ENCODE data around the gene MXRA8.

Gene MXRA8

GRCh38 chr1:1334835-1335234 lies 23.5 kb downstream of the MXRA8 start:
- no peak for DNase-seq (ENCODE audit: low spot score)

GRCh38 chr1:1333551-1334241 lies 24.7 kb downstream of the MXRA8 start:
- no peak for DNase-seq (ENCODE audit: low spot score)

- no peak for DNase-seq (ENCODE audit: low spot score)
Measured at GRCh38 chr1:1332774-1333480, 25.4 kb downstream of the MXRA8 start.

- no peak for DNase-seq (ENCODE audit: low spot score)
Measured at GRCh38 chr1:1332031-1332755, 26.2 kb downstream of the MXRA8 start.

- DNase-seq (ENCODE audit: low spot score) = no peak
Measured at GRCh38 chr1:1331068-1331965, 27.0 kb downstream of the MXRA8 start, which contains the start of gene TAS1R3. Gene TAS1R3, plus strand, starts transcription at chr1:1331280. Its CDS starts 66 bp downstream, at chr1:1331346.

GRCh38 chr1:1330366-1331067 lies 27.8 kb downstream of the MXRA8 start:
- DNase-seq (ENCODE audit: low spot score) = no peak

GRCh38 chr1:1329304-1330210 lies 28.8 kb downstream of the MXRA8 start:
- DNase-seq (ENCODE audit: low spot score) = no peak

GRCh38 chr1:1328254-1328653 lies 30.1 kb downstream of the MXRA8 start:
- DNase-seq (ENCODE audit: low spot score) = no peak

- no peak for DNase-seq (ENCODE audit: low spot score)
Measured at GRCh38 chr1:1327291-1327690, 31.1 kb downstream of the MXRA8 start.

- DNase-seq (ENCODE audit: low spot score) = no peak
Measured at GRCh38 chr1:1326075-1326605, 32.2 kb downstream of the MXRA8 start.

GRCh38 chr1:1325288-1326074 lies 32.9 kb downstream of the MXRA8 start:
- DNase-seq (ENCODE audit: low spot score) = no peak

GRCh38 chr1:1324524-1325287 lies 33.6 kb downstream of the MXRA8 start, which contains the start of the genes CPTP and INTS11:
Gene CPTP, plus strand, starts transcription at chr1:1324802. Its CDS starts 2,109 bp downstream, at chr1:1326911.
Gene INTS11, minus strand, starts transcription at chr1:1324660. Its CDS starts 52 bp downstream, at chr1:1324608.
- DNase-seq (ENCODE audit: low spot score) = peak; percentile 98

GRCh38 chr1:1324084-1324523 lies 34.3 kb downstream of the MXRA8 start:
- no peak for DNase-seq (ENCODE audit: low spot score)

- no peak for DNase-seq (ENCODE audit: low spot score)
Measured at GRCh38 chr1:1322952-1323351, 35.4 kb downstream of the MXRA8 start.

GRCh38 chr1:1322418-1322817 lies 35.9 kb downstream of the MXRA8 start:
- DNase-seq (ENCODE audit: low spot score) = no peak

GRCh38 chr1:1321477-1321876 lies 36.9 kb downstream of the MXRA8 start:
- DNase-seq (ENCODE audit: low spot score) = no peak

GRCh38 chr1:1320666-1321448 lies 37.5 kb downstream of the MXRA8 start:
- no peak for DNase-seq (ENCODE audit: low spot score)

Measured in HuH-7 (cell line).